Measurements from ENCODE around the gene DPPA4.

DNA sequence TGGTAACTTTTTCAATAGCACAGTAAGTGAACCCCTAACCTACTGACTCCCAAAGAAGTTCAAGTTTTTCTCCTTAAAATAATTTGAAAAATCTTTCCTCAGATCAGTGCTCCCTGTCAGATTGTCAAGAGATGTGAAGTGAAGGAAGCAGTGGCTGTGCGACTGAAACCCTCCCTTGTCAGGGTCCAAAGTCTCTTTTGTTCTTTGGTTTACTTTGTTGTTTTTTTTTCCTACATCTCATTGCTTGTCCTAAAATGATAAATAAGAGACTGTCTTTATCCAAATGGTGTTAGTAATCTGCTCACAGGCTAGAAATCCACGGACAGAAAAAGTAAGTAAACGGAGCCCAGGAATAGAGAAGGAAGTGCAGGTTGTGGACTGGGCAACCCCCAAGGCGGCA lies 976 bp upstream of the DPPA4 start:
- TF ChIP-seq EP300 (IDR thresholded peaks at IDR 0.05) = no peak
- TF ChIP-seq, protein P1, sequence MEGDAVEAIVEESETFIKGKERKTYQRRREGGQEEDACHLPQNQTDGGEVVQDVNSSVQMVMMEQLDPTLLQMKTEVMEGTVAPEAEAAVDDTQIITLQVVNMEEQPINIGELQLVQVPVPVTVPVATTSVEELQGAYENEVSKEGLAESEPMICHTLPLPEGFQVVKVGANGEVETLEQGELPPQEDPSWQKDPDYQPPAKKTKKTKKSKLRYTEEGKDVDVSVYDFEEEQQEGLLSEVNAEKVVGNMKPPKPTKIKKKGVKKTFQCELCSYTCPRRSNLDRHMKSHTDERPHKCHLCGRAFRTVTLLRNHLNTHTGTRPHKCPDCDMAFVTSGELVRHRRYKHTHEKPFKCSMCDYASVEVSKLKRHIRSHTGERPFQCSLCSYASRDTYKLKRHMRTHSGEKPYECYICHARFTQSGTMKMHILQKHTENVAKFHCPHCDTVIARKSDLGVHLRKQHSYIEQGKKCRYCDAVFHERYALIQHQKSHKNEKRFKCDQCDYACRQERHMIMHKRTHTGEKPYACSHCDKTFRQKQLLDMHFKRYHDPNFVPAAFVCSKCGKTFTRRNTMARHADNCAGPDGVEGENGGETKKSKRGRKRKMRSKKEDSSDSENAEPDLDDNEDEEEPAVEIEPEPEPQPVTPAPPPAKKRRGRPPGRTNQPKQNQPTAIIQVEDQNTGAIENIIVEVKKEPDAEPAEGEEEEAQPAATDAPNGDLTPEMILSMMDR (IDR thresholded peaks at IDR 0.05) = no peak
- no peak for TF ChIP-seq POLR2A (IDR thresholded peaks at IDR 0.05)
- TF ChIP-seq POLR2AphosphoS5 (IDR thresholded peaks at IDR 0.05) = no peak
